ENCODE data around the gene COL4A2.

GRCh38 chr13:110269509-110270185 lies 37.4 kb upstream of the COL4A2 start:
- no peak for TF ChIP-seq SREBF2 (IDR thresholded peaks at IDR 0.05)
- TF ChIP-seq, protein P1, sequence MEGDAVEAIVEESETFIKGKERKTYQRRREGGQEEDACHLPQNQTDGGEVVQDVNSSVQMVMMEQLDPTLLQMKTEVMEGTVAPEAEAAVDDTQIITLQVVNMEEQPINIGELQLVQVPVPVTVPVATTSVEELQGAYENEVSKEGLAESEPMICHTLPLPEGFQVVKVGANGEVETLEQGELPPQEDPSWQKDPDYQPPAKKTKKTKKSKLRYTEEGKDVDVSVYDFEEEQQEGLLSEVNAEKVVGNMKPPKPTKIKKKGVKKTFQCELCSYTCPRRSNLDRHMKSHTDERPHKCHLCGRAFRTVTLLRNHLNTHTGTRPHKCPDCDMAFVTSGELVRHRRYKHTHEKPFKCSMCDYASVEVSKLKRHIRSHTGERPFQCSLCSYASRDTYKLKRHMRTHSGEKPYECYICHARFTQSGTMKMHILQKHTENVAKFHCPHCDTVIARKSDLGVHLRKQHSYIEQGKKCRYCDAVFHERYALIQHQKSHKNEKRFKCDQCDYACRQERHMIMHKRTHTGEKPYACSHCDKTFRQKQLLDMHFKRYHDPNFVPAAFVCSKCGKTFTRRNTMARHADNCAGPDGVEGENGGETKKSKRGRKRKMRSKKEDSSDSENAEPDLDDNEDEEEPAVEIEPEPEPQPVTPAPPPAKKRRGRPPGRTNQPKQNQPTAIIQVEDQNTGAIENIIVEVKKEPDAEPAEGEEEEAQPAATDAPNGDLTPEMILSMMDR (IDR thresholded peaks at IDR 0.05): no peak
